ES-I3 (cell line): Measurements from ENCODE around the gene MAP2K5.

ENCODE experiments used
- H3K36me3 ChIP-seq: 2 replicates; pipeline ENCODE4 v1.6.1; 2013; ENCODE audit warnings: mild to moderate bottlenecking, low read length, control low read depth, moderate library complexity; ENCODE audit not compliant: insufficient read depth
- H3K4me1 ChIP-seq: 2 replicates; pipeline ENCODE4 v1.6.1; 2013; ENCODE audit warnings: mild to moderate bottlenecking, control low read depth, low read length; ENCODE audit not compliant: insufficient read depth
- H3K9ac ChIP-seq: 2 replicates; pipeline ENCODE4 v1.6.1; 2013; ENCODE audit warnings: low read depth, mild to moderate bottlenecking, low read length, moderate library complexity
- H3K9me3 ChIP-seq: 2 replicates; pipeline ENCODE4 v1.6.1; 2013; ENCODE audit warnings: mild to moderate bottlenecking, low read length, moderate library complexity; ENCODE audit not compliant: control insufficient read depth, insufficient read depth

The MAP2K5 gene

GRCh38 chr15:67537771-67538170 is 4.7 kb upstream of the MAP2K5 start:
- H3K4me1 ChIP-seq = no peaks in the 10 kb centered on the region
- H3K9me3 ChIP-seq = no peaks in the 10 kb centered on the region
- no peaks in the 10 kb centered on the region for H3K36me3 ChIP-seq
- no peak overlapping the region for H3K9ac ChIP-seq

DNA sequence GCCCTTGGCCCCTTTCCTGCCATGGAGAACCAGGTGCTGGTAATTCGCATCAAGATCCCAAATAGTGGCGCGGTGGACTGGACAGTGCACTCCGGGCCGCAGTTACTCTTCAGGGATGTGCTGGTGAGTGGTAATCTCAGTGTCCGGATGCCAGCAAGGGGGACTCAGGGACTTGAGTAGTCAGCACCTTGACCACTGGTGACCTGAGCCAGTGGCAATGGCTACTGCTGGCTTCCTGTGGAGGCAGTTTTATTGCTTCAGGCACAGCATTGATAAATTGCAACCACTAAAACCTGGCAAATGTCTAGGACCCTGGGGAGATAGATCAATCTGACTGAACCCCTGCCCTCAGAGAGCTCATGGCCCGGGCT is 830 bp downstream of the MAP2K5 start:
- Histone ChIP-seq H3K36me3 (no peaks in the 10 kb centered on the region; the same call in 1 of the 2 replicates), H3K4me1 (peaks cover 7% of the 10 kb centered on the region), H3K9ac (peak overlapping the region; percentile 88), H3K9me3 (no peaks in the 10 kb centered on the region)

DNA sequence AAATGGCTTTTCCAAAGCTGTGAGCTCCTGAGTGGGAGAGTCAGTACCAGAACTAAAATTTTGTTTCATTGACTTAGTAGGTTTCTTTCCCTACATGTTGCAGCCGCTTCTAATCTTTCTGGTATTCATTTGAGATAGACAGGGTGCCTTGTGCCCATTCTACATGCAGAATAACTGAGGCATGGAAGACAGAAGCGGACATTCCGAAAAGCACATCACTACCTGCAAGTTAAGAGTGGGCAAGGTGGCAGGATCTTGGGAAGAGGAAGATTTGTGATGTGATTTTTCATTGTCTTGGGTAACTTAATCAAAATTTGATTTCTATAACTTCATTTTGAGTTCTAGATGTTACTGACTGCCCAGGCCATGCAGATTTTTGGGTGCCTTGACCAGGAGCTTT is 2.0 kb downstream of the MAP2K5 start:
- Histone ChIP-seq H3K9me3 (no peaks in the 10 kb centered on the region), H3K9ac (no peak overlapping the region), H3K36me3 (no peaks in the 10 kb centered on the region; the same call in 1 of the 2 replicates), H3K4me1 (peaks cover 17% of the 10 kb centered on the region)

DNA sequence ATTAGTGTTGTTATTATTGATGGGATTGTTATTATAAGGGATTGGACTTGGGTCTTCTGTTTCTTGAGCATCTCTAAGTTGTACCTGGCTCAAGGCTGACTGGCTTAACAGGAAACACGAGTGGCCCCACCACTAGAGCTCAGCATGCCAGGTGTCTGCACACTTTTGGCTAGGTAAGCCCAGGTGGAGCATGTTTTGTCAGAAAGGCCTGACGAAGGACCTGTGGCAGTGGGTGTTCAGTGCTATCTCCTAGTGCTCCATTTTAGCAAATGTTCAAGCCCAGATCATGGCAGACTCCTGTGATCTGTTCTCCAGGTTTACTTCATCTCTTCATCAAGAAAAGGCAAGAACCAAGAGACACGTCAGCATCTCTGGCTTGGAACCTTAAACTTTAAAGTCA is 3.4 kb downstream of the MAP2K5 start:
- peaks cover 17% of the 10 kb centered on the region for H3K4me1 ChIP-seq
- no peaks in the 10 kb centered on the region for H3K9me3 ChIP-seq
- H3K36me3 ChIP-seq = no peaks in the 10 kb centered on the region; the same call in 1 of the 2 replicates
- no peak overlapping the region for H3K9ac ChIP-seq

DNA sequence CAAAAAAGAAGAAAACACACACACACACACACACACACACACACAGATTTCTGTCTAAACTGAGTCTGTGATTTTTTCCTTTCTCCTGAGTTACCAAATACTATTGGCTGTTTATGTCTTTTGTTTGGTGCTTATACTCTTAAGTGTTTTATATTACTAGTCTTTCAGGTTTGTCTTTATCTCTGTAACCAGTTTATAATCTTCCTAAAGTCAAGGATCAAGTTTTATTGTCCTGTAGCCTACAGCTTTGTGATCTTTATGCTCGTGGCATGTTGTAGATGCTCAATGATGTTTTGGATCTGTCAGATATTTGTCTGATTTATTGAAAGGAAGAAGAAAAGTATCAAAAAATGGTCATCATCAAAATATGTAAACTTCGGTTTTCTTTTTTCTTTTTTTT is 4.6 kb downstream of the MAP2K5 start:
- H3K36me3 ChIP-seq = no peaks in the 10 kb centered on the region; the same call in 1 of the 2 replicates
- H3K4me1 ChIP-seq = peaks cover 17% of the 10 kb centered on the region
- H3K9me3 ChIP-seq = no peaks in the 10 kb centered on the region
- H3K9ac ChIP-seq = no peak overlapping the region

DNA sequence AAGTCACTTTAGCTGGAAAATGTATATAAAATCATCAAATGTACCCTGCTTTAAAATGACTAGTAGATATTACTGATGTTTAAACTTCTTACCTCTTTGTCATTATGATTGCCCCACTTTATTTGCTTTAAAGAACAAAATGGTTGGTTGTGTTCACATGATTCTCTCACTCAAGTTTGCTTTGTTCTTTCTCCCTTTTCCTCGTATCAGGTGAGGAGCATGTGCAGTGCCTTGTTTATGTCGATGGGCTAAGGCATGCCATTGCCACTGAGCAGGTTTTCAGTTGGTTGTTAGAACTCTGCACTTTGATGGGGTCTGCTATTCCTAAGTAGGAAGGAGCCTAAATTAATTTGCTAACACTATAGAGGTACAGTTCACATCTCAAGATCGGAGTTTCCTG is 5.3 kb downstream of the MAP2K5 start:
- no peaks in the 10 kb centered on the region; the same call in 1 of the 2 replicates for H3K36me3 ChIP-seq
- H3K9me3 ChIP-seq = no peaks in the 10 kb centered on the region
- peaks cover 17% of the 10 kb centered on the region for H3K4me1 ChIP-seq
- peak overlapping the region; percentile 30 for H3K9ac ChIP-seq

DNA sequence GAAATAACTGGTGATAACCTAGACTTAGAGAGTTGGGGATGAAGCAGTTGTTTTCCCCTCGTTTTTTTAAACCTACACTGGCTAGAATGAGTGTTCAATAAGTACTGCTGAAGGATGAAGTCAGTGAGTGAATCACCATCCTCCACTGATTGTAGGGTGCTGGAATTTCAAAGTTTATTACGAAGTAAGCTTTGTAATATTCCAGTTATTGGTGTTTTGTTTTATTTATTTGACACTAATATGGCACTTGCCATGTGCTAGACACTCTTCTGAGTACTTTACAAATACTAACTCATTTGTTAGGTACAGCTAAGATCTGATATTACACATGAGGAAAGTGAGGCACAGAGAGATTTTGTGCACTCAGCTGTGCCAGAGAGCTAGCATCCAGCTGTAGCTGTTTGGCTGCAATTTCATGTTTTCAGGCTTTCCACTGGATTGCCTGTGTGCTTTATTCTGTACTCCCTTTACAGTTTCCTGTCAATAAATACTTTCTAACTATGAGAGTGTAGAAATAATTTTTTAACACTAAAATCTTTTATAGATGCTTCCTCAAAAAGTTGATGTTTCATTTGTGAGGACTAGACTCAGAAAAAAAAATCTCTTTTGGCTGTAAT is 5.8 kb downstream of the MAP2K5 start:
- Histone ChIP-seq H3K36me3 (no peaks in the 10 kb centered on the region; the same call in 1 of the 2 replicates), H3K9ac (peak overlapping the region; percentile 30), H3K9me3 (no peaks in the 10 kb centered on the region), H3K4me1 (peaks cover 17% of the 10 kb centered on the region)

GRCh38 chr15:67548862-67549651 is 6.6 kb downstream of the MAP2K5 start:
- Histone ChIP-seq H3K9ac (no peak overlapping the region), H3K36me3 (no peaks in the 10 kb centered on the region; the same call in 1 of the 2 replicates)

DNA sequence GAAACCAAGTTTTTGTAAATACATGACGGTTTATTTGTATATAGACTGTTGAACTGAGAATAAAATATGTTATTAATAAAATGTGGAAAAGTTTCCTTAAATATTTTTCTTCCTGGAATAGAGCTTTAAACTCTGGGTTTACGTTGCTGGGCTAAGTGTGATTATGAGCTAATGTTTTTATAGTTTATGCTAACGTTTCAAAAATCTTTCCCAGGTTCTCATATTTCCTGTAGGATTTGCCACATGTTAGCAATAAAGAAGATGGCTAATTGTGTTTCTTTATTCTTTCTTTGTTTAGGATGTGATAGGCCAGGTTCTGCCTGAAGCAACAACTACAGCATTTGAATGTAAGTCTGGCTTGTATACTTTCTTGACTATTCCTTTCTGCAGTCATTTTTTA is 7.2 kb downstream of the MAP2K5 start:
- Histone ChIP-seq H3K4me1 (peaks cover 17% of the 10 kb centered on the region), H3K9me3 (no peaks in the 10 kb centered on the region), H3K36me3 (no peaks in the 10 kb centered on the region; the same call in 1 of the 2 replicates), H3K9ac (no peak overlapping the region)

More at GRCh38 chr15:67548862-67549651, 6.6 kb downstream of the MAP2K5 start:
- no peaks in the 10 kb centered on the region for H3K9me3 ChIP-seq
- H3K4me1 ChIP-seq = peaks cover 17% of the 10 kb centered on the region

DNA sequence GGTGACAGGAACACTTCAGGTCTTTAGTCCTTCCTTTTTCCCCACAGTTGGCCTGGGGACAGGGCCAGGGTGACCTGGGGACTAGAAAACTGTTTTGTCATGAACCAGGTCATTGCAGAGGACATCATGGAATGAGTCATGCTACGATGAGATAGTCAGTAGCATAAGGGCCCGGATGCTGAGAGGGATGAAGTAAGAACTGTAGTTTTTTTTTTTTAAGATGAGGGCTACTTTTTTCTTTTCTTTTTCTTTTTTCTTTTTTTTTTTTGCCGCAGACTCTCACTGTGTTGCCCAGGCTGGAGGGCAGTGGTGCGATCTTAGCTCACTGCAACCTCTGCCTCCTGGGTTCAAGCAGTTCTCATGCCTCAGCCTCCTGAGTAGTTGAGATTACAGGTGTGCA is 8.0 kb downstream of the MAP2K5 start:
- H3K36me3 ChIP-seq = no peaks in the 10 kb centered on the region; the same call in 1 of the 2 replicates
- no peak overlapping the region for H3K9ac ChIP-seq
- H3K9me3 ChIP-seq = no peaks in the 10 kb centered on the region
- peaks cover 17% of the 10 kb centered on the region for H3K4me1 ChIP-seq

DNA sequence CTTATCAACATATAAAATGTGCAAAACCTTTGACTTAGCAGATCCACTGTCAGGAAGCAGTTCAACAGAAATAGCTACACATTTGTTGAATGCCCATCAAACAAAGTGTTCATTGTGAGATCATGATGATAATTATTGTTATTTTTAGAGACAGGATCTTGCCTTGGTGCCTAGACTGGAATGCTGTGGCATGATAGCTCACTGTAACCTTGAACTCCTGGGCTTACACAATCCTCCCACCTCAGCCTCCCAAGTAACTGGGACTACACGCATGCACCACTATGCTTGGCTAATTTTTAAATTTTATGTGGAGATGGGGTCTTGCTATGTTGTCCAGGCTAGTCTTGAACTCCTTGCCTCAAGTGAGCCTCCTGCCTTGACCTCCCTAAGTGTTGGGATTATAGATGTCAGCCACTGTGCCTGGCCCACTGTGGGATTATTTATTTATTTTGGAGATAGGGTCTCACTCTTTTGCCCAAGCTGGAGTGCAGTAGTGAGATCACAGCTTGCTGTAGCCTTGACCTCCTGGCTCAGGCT is 8.8 kb downstream of the MAP2K5 start:
- Histone ChIP-seq H3K36me3 (no peaks in the 10 kb centered on the region; the same call in 1 of the 2 replicates), H3K9me3 (no peaks in the 10 kb centered on the region)

DNA sequence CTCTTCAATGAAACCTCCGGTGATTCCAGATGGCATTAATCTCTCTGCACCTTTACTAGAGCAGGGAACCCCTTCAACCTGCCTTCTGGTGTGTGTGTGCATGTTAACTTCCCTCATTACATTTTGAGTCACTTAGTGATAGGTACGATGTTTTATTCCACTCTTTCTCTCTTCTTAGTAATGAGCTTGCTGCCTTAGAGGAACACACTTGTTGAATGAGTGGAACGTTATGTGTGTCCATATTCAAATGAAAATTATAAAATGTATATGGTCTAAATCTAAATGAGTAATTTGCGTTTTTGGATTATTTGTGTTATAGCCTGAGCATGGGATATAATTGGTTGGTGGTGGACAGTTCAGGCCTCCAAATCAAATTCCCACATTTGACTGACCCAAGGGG is 12.1 kb downstream of the MAP2K5 start:
- no peaks in the 10 kb centered on the region; the same call in 1 of the 2 replicates for H3K4me1 ChIP-seq
- 0 out of 2 replicates have a peak, but pooled peaks cover 4% of the 10 kb centered on the region for H3K36me3 ChIP-seq
- no peak overlapping the region for H3K9ac ChIP-seq
- 0 out of 2 replicates have a peak, but pooled peaks cover 3% of the 10 kb centered on the region for H3K9me3 ChIP-seq

More for the DNA sequence above, 8.8 kb downstream of the MAP2K5 start:
- peaks cover 17% of the 10 kb centered on the region for H3K4me1 ChIP-seq
- no peak overlapping the region for H3K9ac ChIP-seq

DNA sequence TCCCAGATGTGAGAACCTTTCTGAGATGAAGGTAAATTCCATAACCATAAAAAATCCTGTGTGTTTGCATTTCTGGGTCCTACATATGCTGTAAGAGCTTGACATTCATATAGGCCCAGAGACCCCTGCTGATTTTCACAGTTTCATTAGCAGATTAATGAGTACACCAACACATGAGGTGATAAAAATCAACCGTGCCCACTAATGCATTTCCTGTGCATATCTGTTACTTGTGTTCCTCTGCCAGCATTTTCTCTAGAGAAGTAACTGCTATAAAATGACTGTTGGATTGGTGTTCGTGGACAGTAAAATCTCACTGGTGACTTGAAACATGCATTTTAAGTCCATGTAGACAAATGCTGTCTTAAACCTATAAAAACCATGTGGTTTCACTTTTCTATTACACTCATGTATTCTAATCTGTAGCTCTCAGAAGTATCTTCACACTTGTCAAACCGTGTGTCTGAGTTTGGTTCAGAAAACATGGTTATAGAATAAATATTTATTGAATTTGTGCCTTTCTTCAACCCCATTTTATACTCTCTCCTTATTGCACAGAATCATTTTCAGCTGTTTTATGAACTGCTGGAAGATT is 14.6 kb downstream of the MAP2K5 start:
- H3K36me3 ChIP-seq = 0 out of 2 replicates have a peak, but pooled peaks cover 4% of the 10 kb centered on the region
- no peak overlapping the region for H3K9ac ChIP-seq
- H3K9me3 ChIP-seq = 0 out of 2 replicates have a peak, but pooled peaks cover 3% of the 10 kb centered on the region
- H3K4me1 ChIP-seq = no peaks in the 10 kb centered on the region

DNA sequence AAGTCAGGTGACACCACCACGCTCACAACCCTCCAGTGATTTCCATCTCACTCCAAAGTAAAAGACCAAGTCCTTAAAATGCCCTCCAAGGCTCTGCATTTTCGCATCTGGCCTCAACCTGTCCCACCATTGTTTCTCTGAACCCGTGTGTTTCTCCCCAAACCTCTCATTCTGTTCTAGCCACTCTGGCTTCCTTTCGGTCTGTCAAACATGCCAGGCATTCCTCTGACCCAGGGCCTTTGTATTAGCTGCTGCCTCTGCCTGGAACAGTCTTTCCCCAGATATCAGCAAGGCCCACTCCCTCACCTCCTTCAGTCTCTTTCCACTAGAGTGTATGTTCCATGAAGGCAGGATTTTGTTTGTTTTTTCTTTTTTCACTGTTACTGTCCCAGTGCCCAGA is 16.0 kb downstream of the MAP2K5 start:
- Histone ChIP-seq H3K9ac (no peak overlapping the region), H3K4me1 (no peaks in the 10 kb centered on the region), H3K36me3 (0 out of 2 replicates have a peak, but pooled peaks cover 4% of the 10 kb centered on the region), H3K9me3 (0 out of 2 replicates have a peak, but pooled peaks cover 3% of the 10 kb centered on the region)
